HepG2 (cell line): ENCODE results near the gene ZNF764. TPM values are rescaled to one million over a fixed set of nuclear protein-coding genes. Genes with fewer than 3 reads are reported as not detected.

Source experiments
- ADNP ChIP-seq: sonication (generic); formaldehyde crosslinking; IDR thresholded peaks from 2 replicates; pipeline ENCODE4 v1.4.0; 2020; ENCODE audit warnings: missing genetic modification reagents
- BATF2 ChIP-seq: sonication (generic); formaldehyde crosslinking; IDR thresholded peaks from 2 replicates; pipeline ENCODE4 v1.8.0; 2022; ENCODE audit warnings: mild to moderate bottlenecking, missing genetic modification reagents, moderate library complexity
- CEBPZ ChIP-seq: IDR thresholded peaks from 2 replicates; pipeline ENCODE4 v1.6.1; 2012; ENCODE audit warnings: low read length, improper control_type of control experiment
- CHD4 ChIP-seq: fragments of 200-600 bp; sonication (generic); IDR thresholded peaks from 2 replicates; pipeline ENCODE4 v1.7.0; 2017; ENCODE audit warnings: mild to moderate bottlenecking, low read length, borderline replicate concordance
- HDAC6 ChIP-seq: fragments of 200-600 bp; sonication (generic); IDR thresholded peaks from 2 replicates; pipeline ENCODE4 v1.7.0; 2017; ENCODE audit warnings: mild to moderate bottlenecking, antibody characterized with exemption, low read length, low read depth
- IKZF4 ChIP-seq: sonication (generic); formaldehyde crosslinking; IDR thresholded peaks from 2 replicates; pipeline ENCODE4 v1.5.1; 2020; ENCODE audit warnings: borderline replicate concordance, mild to moderate bottlenecking, low read depth, missing genetic modification reagents; ENCODE audit errors: not compliant biosample characterization
- NFRKB ChIP-seq: fragments of 450-650 bp; IDR thresholded peaks from 2 replicates; pipeline ENCODE4 v1.6.1; 2017
- REPIN1 ChIP-seq: sonication (generic); formaldehyde crosslinking; IDR thresholded peaks from 2 replicates; pipeline ENCODE4 v1.8.0; 2022; ENCODE audit warnings: missing genetic modification reagents, low read depth, mild to moderate bottlenecking, borderline replicate concordance
- SIN3B ChIP-seq: fragments of 150-350 bp; IDR thresholded peaks from 2 replicates; pipeline ENCODE4 v1.6.1; 2014; ENCODE audit warnings: low read length
- ZBTB21 ChIP-seq: sonication (generic); formaldehyde crosslinking; IDR thresholded peaks from 2 replicates; pipeline ENCODE4 v1.4.0; 2020; ENCODE audit warnings: missing genetic modification reagents
- ZFP36L1 ChIP-seq: sonication (generic); formaldehyde crosslinking; IDR thresholded peaks from 2 replicates; pipeline ENCODE4 v1.8.0; 2022; ENCODE audit warnings: mild to moderate bottlenecking, missing genetic modification reagents, moderate library complexity
- ZNF24 ChIP-seq: fragments of 450-650 bp; IDR thresholded peaks from 2 replicates; pipeline ENCODE4 v1.6.1; 2017; ENCODE audit warnings: antibody characterized with exemption, mild to moderate bottlenecking
- ZNF282 ChIP-seq: fragments of 450-650 bp; IDR thresholded peaks from 2 replicates; pipeline ENCODE4 v1.6.1; 2018; ENCODE audit not compliant: partially characterized antibody
- ZNF318 ChIP-seq: sonication (generic); formaldehyde crosslinking; IDR thresholded peaks from 2 replicates; pipeline ENCODE4 v1.4.0; 2020; ENCODE audit warnings: mild to moderate bottlenecking, missing genetic modification reagents
- ZNF441 ChIP-seq: sonication (generic); formaldehyde crosslinking; IDR thresholded peaks from 2 replicates; pipeline ENCODE4 v1.7.0; 2021; ENCODE audit warnings: missing genetic modification reagents, borderline replicate concordance
- ZNF468 ChIP-seq: sonication (generic); formaldehyde crosslinking; IDR thresholded peaks from 2 replicates; pipeline ENCODE4 v1.8.0; 2022; ENCODE audit warnings: mild to moderate bottlenecking, moderate library complexity, missing genetic modification reagents
- ZNF670 ChIP-seq: sonication (generic); formaldehyde crosslinking; IDR thresholded peaks from 2 replicates; pipeline ENCODE4 v1.8.0; 2022; ENCODE audit warnings: mild to moderate bottlenecking, missing genetic modification reagents, borderline replicate concordance
- ZNF713 ChIP-seq: sonication (generic); formaldehyde crosslinking; IDR thresholded peaks from 2 replicates; pipeline ENCODE4 v1.4.0; 2020; ENCODE audit warnings: mild to moderate bottlenecking, missing genetic modification reagents
- ZNF816 ChIP-seq: sonication (generic); formaldehyde crosslinking; IDR thresholded peaks from 2 replicates; pipeline ENCODE4 v1.8.0; 2022; ENCODE audit warnings: missing genetic modification reagents, mild to moderate bottlenecking, borderline replicate concordance
- polyA plus RNA-seq, 8 experiments: library from polyadenylated mRNA; depleted of rRNA in 3 of 8; stranded (reverse) in 7 of 8; unstranded in 1 of 8; fragments of >200 nt; fragmentation: Illumina TruSeq in 4 of 8; extraction: Trizol in 4 of 8; gene quantifications; 2 replicates each; pipeline versions ENCODE4 v1.2.1 to v1.2.3, GENCODE V29; 2011 to 2016; ENCODE audit warnings: low read depth in 4 of 8, missing spikeins in 1 of 8, mixed read lengths in 1 of 8; ENCODE audit not compliant: insufficient read depth in 1 of 8
- total RNA-seq, 5 experiments: library from RNA; depleted of rRNA; stranded (reverse); fragments of >200 nt; fragmentation: Illumina TruSeq; extraction: Trizol; gene quantifications; 2 replicates each; pipeline ENCODE4 v1.2.3, GENCODE V29; 2016; ENCODE audit warnings: low read depth in 1 of 5

ZNF764 gene
- total and polyA plus RNA-seq, 2 of the 13 experiments (the other 11 are each of a cell fraction or from before 2014, with no cell fraction given), result 4.1 to 9.1 TPM

- TF ChIP-seq ZNF318 (no peak), ZNF468 (CRISPR knock-in tag) (no peak), NFRKB (no peak), CEBPZ (no peak), ZNF441 (CRISPR knock-in tag) (no peak), IKZF4 (CRISPR knock-in tag) (peak; percentile 27), ZFP36L1 (CRISPR knock-in tag) (no peak), ZBTB21 (CRISPR knock-in tag) (no peak), ZNF816 (CRISPR knock-in tag) (no peak), ZNF282 (no peak), BATF2 (no peak), SIN3B (no peak), ADNP (CRISPR knock-in tag) (peak; percentile 98), HDAC6 (no peak), CHD4 (peak; percentile 93; the same call in 1 of the 2 replicates), ZNF24 (no peak), ZNF670 (CRISPR knock-in tag) (no peak), ZNF713 (CRISPR knock-in tag) (no peak), REPIN1 (no peak)
Measured at GRCh38 chr16:30558789-30559377, 709 bp upstream of the ZNF764 start (continued).
